NCI-H446 treated with DMSO at 0.1 percent for 48 hours (cell line): ENCODE results near the gene MFAP5.
"Not testable (repeated sequence)": the region's sequence is repeated elsewhere in the genome, so short reads cannot be mapped to it uniquely, and the experiment has no call there.

Source experiments
- DNase-seq: peaks from one replicate; lab custom pipeline; 2025; lab: John Stamatoyannopoulos, UW

Gene MFAP5

GRCh38 chr12:8675591-8676036, 13.0 kb upstream of the MFAP5 start:
- no peak for DNase-seq

GRCh38 chr12:8672381-8672780, 9.8 kb upstream of the MFAP5 start:
- no peak for DNase-seq

GRCh38 chr12:8668441-8668840, 5.8 kb upstream of the MFAP5 start:
- DNase-seq = no peak

- DNase-seq = no peak
These were observed 4.6 kb upstream of the MFAP5 start for GRCh38 chr12:8667270-8667669.

GRCh38 chr12:8665759-8666158, 3.1 kb upstream of the MFAP5 start:
- DNase-seq = no peak

GRCh38 chr12:8664228-8664913, 1.7 kb upstream of the MFAP5 start:
- no peak for DNase-seq

GRCh38 chr12:8661751-8662150, 875 bp downstream of the MFAP5 start:
- DNase-seq = no peak

GRCh38 chr12:8661016-8661415, 1.6 kb downstream of the MFAP5 start:
- no peak for DNase-seq

GRCh38 chr12:8658346-8658745, 4.3 kb downstream of the MFAP5 start:
- no peak for DNase-seq

GRCh38 chr12:8655421-8655820, 7.2 kb downstream of the MFAP5 start:
- DNase-seq = no peak

- DNase-seq = no peak
These were observed 13.9 kb downstream of the MFAP5 start for GRCh38 chr12:8648576-8649205.

- DNase-seq = no peak
These were observed 14.7 kb downstream of the MFAP5 start for GRCh38 chr12:8647968-8648367.

- DNase-seq = no peak
These were observed 18.0 kb downstream of the MFAP5 start for GRCh38 chr12:8644345-8645248.

- no peak for DNase-seq
These were observed 19.9 kb downstream of the MFAP5 start for GRCh38 chr12:8642775-8643174.

- no peak for DNase-seq
These were observed 22.7 kb downstream of the MFAP5 start for GRCh38 chr12:8639936-8640335.

GRCh38 chr12:8638951-8639350, 23.7 kb downstream of the MFAP5 start:
- DNase-seq = no peak

- DNase-seq = no peak
These were observed 25.0 kb downstream of the MFAP5 start for GRCh38 chr12:8637666-8638065.

GRCh38 chr12:8637244-8637643, 25.4 kb downstream of the MFAP5 start:
- DNase-seq = no peak

GRCh38 chr12:8636581-8636980, 26.0 kb downstream of the MFAP5 start:
- DNase-seq = no peak

GRCh38 chr12:8636007-8636346, 26.6 kb downstream of the MFAP5 start:
- not testable (repeated sequence) for DNase-seq

GRCh38 chr12:8635342-8636006, 27.2 kb downstream of the MFAP5 start:
- DNase-seq = not testable (repeated sequence)

- DNase-seq = no peak
These were observed 32.5 kb downstream of the MFAP5 start for GRCh38 chr12:8630131-8630530.
